PC-9 (cell line): ENCODE measurements around the gene PIN4.

Experiments used
- CTCF ChIP-seq: fragments of 200-600 bp; sonication (generic); conservative IDR thresholded peaks from 2 replicates; pipeline ENCODE4 v1.6.1; 2017; ENCODE audit warnings: mixed run types, antibody characterized with exemption, mild to moderate bottlenecking, moderate library complexity
- EZH2 ChIP-seq: fragments of 200-600 bp; sonication (generic); IDR thresholded peaks from 2 replicates; pipeline ENCODE4 v1.8.0; 2017; ENCODE audit warnings: antibody characterized with exemption, low read depth

GRCh38 chrX:72141372-72142004 lies 40.1 kb upstream of the PIN4 start:
- TF ChIP-seq CTCF, result no peak
- no peak for TF ChIP-seq EZH2
